ENCODE results near the gene SLC38A9. TPM values are rescaled to one million over a fixed set of nuclear protein-coding genes. Genes with fewer than 3 reads are reported as not detected.

The SLC38A9 gene
- total RNA-seq, 4 donors from 2014 or later: 15.0 to 48.6 (median 32.3) TPM

- in situ Hi-C loops (cut with MboI; ENCODE audit: low pct_ligation_motif_present in 1 of 4, low pct_unique_long_range_greater_than_20kb in 1 of 4, low sequenced_read_pairs in 3 of 4) (no loop called here), intact Hi-C loops (cut with DNase I; ENCODE audit: low total_unique reads) (no loop called here)
- no peaks in the 10 kb centered on the region for H3K9me3 ChIP-seq
- no peaks in the 10 kb centered on the region for H3K27me3 ChIP-seq
- no peak overlapping the region for H3K4me3 ChIP-seq
- no peak for DNase-seq
- peaks cover 0 to 17% (median 3%) of the 10 kb centered on the region in 4 donors for H3K36me3 ChIP-seq
- no peak for TF ChIP-seq CTCF (IDR thresholded peaks at IDR 0.05)
- peak overlapping the region in 3 of 4 donors; percentile 26 to 68 (median 47) for H3K27ac ChIP-seq
- H3K4me1 ChIP-seq: peaks cover 0 to 13% (median 0%) of the 10 kb centered on the region in 4 donors
- 94 to 95% methylated on average over 2 to 3 of the region's 3 CpGs for WGBS, 2 donors (ENCODE audit: low coverage in 1 of 2)
Observed at GRCh38 chr5:55667938-55668337, 44.2 kb downstream of the SLC38A9 start.

GRCh38 chr5:55665065-55665464 lies 47.1 kb downstream of the SLC38A9 start:
- in situ Hi-C loops (cut with MboI; ENCODE audit: low pct_ligation_motif_present in 1 of 4, low pct_unique_long_range_greater_than_20kb in 1 of 4, low sequenced_read_pairs in 3 of 4): no loop called here
- Histone ChIP-seq H3K27me3 (no peaks in the 10 kb centered on the region), H3K36me3 (peaks cover 0 to 17% (median 3%) of the 10 kb centered on the region in 4 donors), H3K9me3 (no peaks in the 10 kb centered on the region), H3K4me1 (peaks cover 0 to 12% (median 0%) of the 10 kb centered on the region in 4 donors), H3K27ac (no peak overlapping the region), H3K4me3 (no peak overlapping the region)
- TF ChIP-seq CTCF (IDR thresholded peaks at IDR 0.05): no peak
- TF ChIP-seq POLR2A (IDR thresholded peaks at IDR 0.05): no peak
- no peak for TF ChIP-seq POLR2AphosphoS5 (IDR thresholded peaks at IDR 0.05)
- no peak for TF ChIP-seq EP300 (IDR thresholded peaks at IDR 0.05; ENCODE audit: low read depth)
- 82 to 97% methylated on average over 6 to 8 of the region's 8 CpGs for WGBS, 2 donors (ENCODE audit: low coverage in 1 of 2)
- no peak for DNase-seq
- intact Hi-C loops (cut with DNase I; ENCODE audit: low total_unique reads): no loop called here

- H3K27ac ChIP-seq: peak overlapping the region; percentile 4 to 52 (median 34)
- in situ Hi-C loops (cut with MboI; ENCODE audit: low pct_ligation_motif_present in 1 of 4, low pct_unique_long_range_greater_than_20kb in 1 of 4, low sequenced_read_pairs in 3 of 4): no loop called here
- DNase-seq: no peak
- H3K4me3 ChIP-seq: no peak overlapping the region
- H3K36me3 ChIP-seq: peaks cover 0 to 3% (median 0%) of the 10 kb centered on the region in 4 donors
- peaks cover 0 to 14% (median 4%) of the 10 kb centered on the region in 4 donors for H3K4me1 ChIP-seq
- no peaks in the 10 kb centered on the region for H3K27me3 ChIP-seq
- 37 to 38% methylated on average over 2 of the region's 2 CpGs for WGBS, 2 donors (ENCODE audit: low coverage in 1 of 2)
- no peaks in the 10 kb centered on the region for H3K9me3 ChIP-seq
- TF ChIP-seq CTCF (IDR thresholded peaks at IDR 0.05) (no peak), POLR2AphosphoS5 (IDR thresholded peaks at IDR 0.05) (no peak), POLR2A (IDR thresholded peaks at IDR 0.05) (no peak)
- intact Hi-C loops (cut with DNase I; ENCODE audit: low total_unique reads): no loop called here
Observed at GRCh38 chr5:55657443-55657842, 54.7 kb downstream of the SLC38A9 start.

GRCh38 chr5:55650386-55650785 lies 61.7 kb downstream of the SLC38A9 start:
- intact Hi-C loops (cut with DNase I; ENCODE audit: low total_unique reads) (no loop called here), in situ Hi-C loops (cut with MboI; ENCODE audit: low pct_ligation_motif_present in 1 of 4, low pct_unique_long_range_greater_than_20kb in 1 of 4, low sequenced_read_pairs in 3 of 4) (no loop called here)
- Histone ChIP-seq H3K27ac (peak overlapping the region in 1 of 4 donors; percentile 6), H3K27me3 (no peaks in the 10 kb centered on the region), H3K4me1 (peaks cover 0 to 7% (median 0%) of the 10 kb centered on the region in 4 donors), H3K4me3 (no peak overlapping the region), H3K9me3 (no peaks in the 10 kb centered on the region), H3K36me3 (peaks cover 0 to 3% (median 0%) of the 10 kb centered on the region in 4 donors)
- WGBS, 2 donors (ENCODE audit: low coverage in 1 of 2): 5 to 38% methylated on average over 3 of the region's 3 CpGs
- TF ChIP-seq POLR2A (IDR thresholded peaks at IDR 0.05): no peak
- no peak for DNase-seq

- DNase-seq: no peak
- H3K4me1 ChIP-seq: peaks cover 0 to 7% (median 0%) of the 10 kb centered on the region in 4 donors
- TF ChIP-seq POLR2AphosphoS5 (IDR thresholded peaks at IDR 0.05) (no peak), POLR2A (IDR thresholded peaks at IDR 0.05) (no peak), EP300 (IDR thresholded peaks at IDR 0.05; ENCODE audit: low read depth) (no peak), CTCF (IDR thresholded peaks at IDR 0.05) (no peak)
- H3K9me3 ChIP-seq: no peaks in the 10 kb centered on the region
- no peaks in the 10 kb centered on the region for H3K27me3 ChIP-seq
- no peaks in the 10 kb centered on the region for H3K36me3 ChIP-seq
- H3K27ac ChIP-seq: no peak overlapping the region
- intact Hi-C loops (cut with DNase I; ENCODE audit: low total_unique reads) (no loop called here), in situ Hi-C loops (cut with MboI; ENCODE audit: low pct_ligation_motif_present in 1 of 4, low pct_unique_long_range_greater_than_20kb in 1 of 4, low sequenced_read_pairs in 3 of 4) (no loop called here)
- H3K4me3 ChIP-seq: no peak overlapping the region
Observed at GRCh38 chr5:55649963-55650362, 62.2 kb downstream of the SLC38A9 start.

Measured in transverse colon (tissue), 4 donors.